ENCODE data around the gene LRRC23.

- TF ChIP-seq CTCF (IDR thresholded peaks at IDR 0.05) (no peak), JUN (IDR thresholded peaks at IDR 0.05) (no peak), CBX2 (IDR thresholded peaks at IDR 0.05; ENCODE audit: borderline replicate concordance, low read depth) (no peak), MYC (IDR thresholded peaks at IDR 0.05; ENCODE audit: borderline replicate concordance, low read length) (no peak), REST (IDR thresholded peaks at IDR 0.05) (no peak), KDM5A (IDR thresholded peaks at IDR 0.05) (no peak), EP300 (IDR thresholded peaks at IDR 0.05) (no peak), RCOR1 (IDR thresholded peaks at IDR 0.05; ENCODE audit: low read depth, low read length) (no peak), MAX (IDR thresholded peaks at IDR 0.05) (no peak), HOXA7 (CRISPR knock-in tag; IDR thresholded peaks at IDR 0.05) (no peak), HES2 (IDR thresholded peaks at IDR 0.05) (no peak), PHF8 (IDR thresholded peaks at IDR 0.05; ENCODE audit: borderline replicate concordance, low read depth) (no peak), MAFK (IDR thresholded peaks at IDR 0.05; ENCODE audit: partially characterized antibody) (no peak), CHD4 (IDR thresholded peaks at IDR 0.05; ENCODE audit: borderline replicate concordance) (no peak)
Observed at GRCh38 chr12:6896846-6897435, 7.7 kb upstream of the LRRC23 start.

All from A549 (cell line).